Measurements from ENCODE around the gene C2CD4B. TPM values are rescaled to one million over a fixed set of nuclear protein-coding genes. Genes with fewer than 3 reads are reported as not detected.

C2CD4B gene
- total RNA-seq (2022; extraction: Qiagen RNA extraction), result 0.10 to 0.27 TPM (median 0.18 TPM) in 5 replicates

GRCh38 chr15:62165104-62165792, at the start of gene C2CD4B:
C2CD4B (minus strand) TSS chr15:62165285; CDS start chr15:62164984, 301 bp downstream.

Other genes with a start within 250 kb of the C2CD4B start
- 10.0 to 15.2 TPM (median 12.2 TPM) in 5 replicates for gene VPS13C, start 104.8 kb downstream of the C2CD4B start, total RNA-seq (2022; extraction: Qiagen RNA extraction)
- 0.11 to 0.14 TPM (median 0.12 TPM) in 5 replicates for gene C2CD4A, start 98.3 kb downstream of the C2CD4B start, total RNA-seq (2022; extraction: Qiagen RNA extraction)
- 6.7 to 12.3 TPM (median 9.0 TPM) in 5 replicates for gene TLN2, start 225.3 kb upstream of the C2CD4B start, total RNA-seq (2022; extraction: Qiagen RNA extraction)

All from A549 treated with dexamethasone at 1 μM for 4 hours (cell line).